ENCODE measurements around the gene SBDS. TPM values are rescaled to one million over a fixed set of nuclear protein-coding genes. Genes with fewer than 3 reads are reported as not detected.

The SBDS gene
- total and polyA plus RNA-seq, 2 of the 4 experiments (the other 2 are of a cell fraction) = 43.0 to 65.7 TPM

- Histone ChIP-seq H3K4me1 (ENCODE audit: control insufficient read depth, insufficient read depth, low read length) (peaks cover 8% of the 10 kb centered on the region), H2BK20ac (ENCODE audit: low read depth, low read length) (no peak overlapping the region), H3K56ac (ENCODE audit: extremely low read depth, insufficient read depth, low read length) (no peak overlapping the region), H3K79me1 (ENCODE audit: low read depth in 1 of 2, low read length in 2 of 2) (peaks cover 13 to 46% of the 10 kb centered on the region in 2 experiments; a peak in 3 of 4 replicates), H2BK120ac (ENCODE audit: low read depth, low read length) (peak overlapping the region; percentile 74), H2AFZ (replicated peaks; ENCODE audit: low read length, poor library complexity) (peak overlapping the region; percentile 67), H2AK5ac (ENCODE audit: low read depth, low read length) (0 out of 2 replicates have a peak overlapping the region, but pooled peaks have one; percentile 20), H3K18ac (ENCODE audit: low read depth, low read length) (no peak overlapping the region), H4K91ac (ENCODE audit: insufficient read depth, low read depth, low read length) (peak overlapping the region; percentile 40), H3K4ac (ENCODE audit: low read depth, low read length) (peak overlapping the region; percentile 70), H2BK15ac (ENCODE audit: low read depth, low read length) (no peak overlapping the region; the same call in 2 of the 3 replicates), H3K4me2 (ENCODE audit: low read depth, low read length) (no peak overlapping the region), H3K23ac (ENCODE audit: low read depth, low read length) (no peak overlapping the region), H2AK9ac (replicated peaks; ENCODE audit: low read depth, low read length, poor library complexity) (peak overlapping the region; percentile 80), H3K36me3 (ENCODE audit: control insufficient read depth, insufficient read depth, low read length) (peaks cover 50% of the 10 kb centered on the region), H3K9me3 (ENCODE audit: control insufficient read depth, insufficient read depth, low read length) (no peaks in the 10 kb centered on the region), H3K14ac (replicated peaks; ENCODE audit: low read depth, low read length) (0 out of 2 replicates have a peak overlapping the region, but pooled peaks have one; percentile 12), H3K9me1 (ENCODE audit: insufficient read depth, low read length) (peaks cover 10% of the 10 kb centered on the region; the same call in 1 of the 2 replicates), H4K5ac (ENCODE audit: low read depth, low read length) (no peak overlapping the region), H3K9ac (ENCODE audit: low read depth, low read length) (no peak overlapping the region), H2BK5ac (ENCODE audit: low read depth, low read length, poor library complexity, severe bottlenecking) (peak overlapping the region; percentile 28), H3K27ac (ENCODE audit: insufficient read depth, low read length) (peak overlapping the region; percentile 8; the same call in 1 of the 2 replicates), H3K27me3 (ENCODE audit: control insufficient read depth, insufficient read depth, low read length) (no peaks in the 10 kb centered on the region), H4K20me1 (ENCODE audit: insufficient read depth, low read length) (0 out of 2 replicates have a peak, but pooled peaks cover 5% of the 10 kb centered on the region), H3K4me3 (ENCODE audit: insufficient read depth, low read depth, low read length) (no peak overlapping the region), H4K8ac (ENCODE audit: low read depth in 2 of 2, low read length in 2 of 2) (peak overlapping the region in 1 of 2 experiments; percentile 2; a peak in 2 of 4 replicates)
- POLR2A ChIA-PET (ENCODE audit: unreplicated experiment) = interaction anchor here (0.6 kb wide), 1 partner anchor 125 kb away, joined by 3 read pairs; no protein-coding TSS in a partner anchor
- no peak for ATAC-seq (ENCODE audit: low read depth)
- no CpG with 5 or more reads among the region's 5 CpGs for WGBS, 2 experiments (ENCODE audit: extremely low coverage in 2 of 2, insufficient read length in 1 of 2)
- no TSS peak for BruUV-seq (replicated peaks)
- dilution Hi-C loops (cut with HindIII; ENCODE audit: low sequenced_read_pairs, unreplicated experiment) (no loop called here), intact Hi-C loops (cut with micrococcal nuclease) (no loop called here), in situ Hi-C loops (cut with MboI; ENCODE audit: low sequenced_read_pairs) (no loop called here)
- CTCF ChIA-PET = no interaction called here
- no peak for DNase-seq
- TF ChIP-seq SMC3 (IDR thresholded peaks at IDR 0.05; ENCODE audit: low read depth, low read length) = no peak
- TF ChIP-seq CEBPB (IDR thresholded peaks at IDR 0.05; ENCODE audit: low read depth, low read length) = 0 out of 2 replicates have a peak, but pooled peaks have one; percentile 8
Observed at GRCh38 chr7:66953044-66953427, 42.4 kb downstream of the SBDS start.

Data from IMR-90 (cell line).